Endothelial cell (in vitro differentiated cells): ENCODE data around the gene CHIT1. TPM values are rescaled to one million over a fixed set of nuclear protein-coding genes. Genes with fewer than 3 reads are reported as not detected.

Experiments used
- DNase-seq: peaks from one replicate; pipeline ENCODE4 v3.0.0; 2021; ENCODE audit warnings: low spot score
- H3K27ac Mint-ChIP-seq: one replicate; pipeline ENCODE4 v1.8.0; 2021; ENCODE audit warnings: mixed read lengths, inconsistent platforms; ENCODE audit not compliant: unreplicated experiment
- H3K27me3 Mint-ChIP-seq: one replicate; pipeline ENCODE4 v1.8.0; 2021; ENCODE audit warnings: mild to moderate bottlenecking, moderate library complexity, mixed read lengths, inconsistent platforms; ENCODE audit not compliant: unreplicated experiment
- H3K36me3 Mint-ChIP-seq: one replicate; pipeline ENCODE4 v1.8.0; 2021; ENCODE audit warnings: mild to moderate bottlenecking, low read depth, mixed read lengths, inconsistent platforms; ENCODE audit not compliant: unreplicated experiment
- H3K4me1 Mint-ChIP-seq: one replicate; pipeline ENCODE4 v1.8.0; 2021; ENCODE audit warnings: mild to moderate bottlenecking, mixed read lengths, inconsistent platforms; ENCODE audit not compliant: unreplicated experiment
- H3K4me3 Mint-ChIP-seq: one replicate; pipeline ENCODE4 v1.8.0; 2021; ENCODE audit warnings: mild to moderate bottlenecking, mixed read lengths, inconsistent platforms; ENCODE audit not compliant: unreplicated experiment
- H3K9me3 Mint-ChIP-seq: one replicate; pipeline ENCODE4 v1.8.0; 2021; ENCODE audit warnings: mixed read lengths, inconsistent platforms; ENCODE audit not compliant: unreplicated experiment
- CTCF ChIP-seq: fragments of 200-600 bp; sonication (generic); IDR thresholded peaks from one replicate; pipeline ENCODE4 v1.5.0; 2021; ENCODE audit warnings: antibody characterized with exemption; ENCODE audit not compliant: unreplicated experiment
- total RNA-seq: library from RNA; stranded (reverse); fragmentation: NEBNext Ultra II Directional; extraction: Animal tissue kit (Norgen Biotek cat#: 25700); gene quantifications from one replicate; pipeline ENCODE4 v1.2.1, GENCODE V29; 2021; ENCODE audit not compliant: unreplicated experiment

Gene CHIT1
- total RNA-seq, 1 donor from 2014 or later, result not detected

- Mint-ChIP-seq H3K4me3 (no peak overlapping the region), H3K36me3 (peaks cover 33% of the 10 kb centered on the region), H3K27me3 (peaks cover 20% of the 10 kb centered on the region), H3K27ac (peak overlapping the region; percentile 48), H3K9me3 (no peaks in the 10 kb centered on the region), H3K4me1 (peaks cover 2% of the 10 kb centered on the region)
- TF ChIP-seq CTCF, result no peak
- no peak for DNase-seq
Observed at GRCh38 chr1:203167026-203167912, 62.2 kb downstream of the CHIT1 start.

GRCh38 chr1:203166192-203166940 is 63.1 kb downstream of the CHIT1 start:
- Mint-ChIP-seq H3K9me3 (no peaks in the 10 kb centered on the region), H3K36me3 (peaks cover 33% of the 10 kb centered on the region), H3K27me3 (peaks cover 20% of the 10 kb centered on the region), H3K27ac (no peak overlapping the region), H3K4me3 (no peak overlapping the region), H3K4me1 (peaks cover 2% of the 10 kb centered on the region)
- TF ChIP-seq CTCF, result no peak
- DNase-seq, result no peak

Other genes with a start within 250 kb of the CHIT1 start
- 65.5 TPM for gene TMEM183A, start 222.3 kb downstream of the CHIT1 start, total RNA-seq
- gene PPFIA4, start 203.2 kb downstream of the CHIT1 start, total RNA-seq, result 4.0 TPM
- 15.7 TPM for gene MYOG, start 143.7 kb downstream of the CHIT1 start, total RNA-seq
- gene ADORA1, start 101.9 kb downstream of the CHIT1 start, total RNA-seq, result 16.3 TPM
- not detected for gene MYBPH, start 53.8 kb downstream of the CHIT1 start, total RNA-seq
- gene CHI3L1, start 43.0 kb downstream of the CHIT1 start, total RNA-seq, result 0.21 TPM
- gene BTG2, start 75.8 kb upstream of the CHIT1 start, total RNA-seq, result 80.0 TPM
- not detected for gene FMOD, start 121.4 kb upstream of the CHIT1 start, total RNA-seq
- 0.13 TPM for gene PRELP, start 246.1 kb upstream of the CHIT1 start, total RNA-seq